OCI-LY3 (cell line): ENCODE data around the gene NPHP1.

Experiments
- H2AFZ ChIP-seq: fragments of 200-600, 300-600 bp; shearing (Covaris generic); 2 replicates; pipeline ENCODE4 v1.6.0; 2014; ENCODE audit warnings: antibody characterized with exemption, low read depth, low read length
- H3K27ac ChIP-seq: fragments of 200-600, 300-600 bp; sonication (generic); 2 replicates; pipeline ENCODE4 v1.5.1; 2014; ENCODE audit warnings: mild to moderate bottlenecking, low read length, moderate library complexity, mixed read lengths
- H3K27me3 ChIP-seq: fragments of 200-600, 300-600 bp; sonication (generic); 2 replicates; pipeline ENCODE4 v1.6.1; 2014; ENCODE audit warnings: low read depth, low read length, mixed read lengths
- H3K36me3 ChIP-seq: fragments of 200-600, 300-600 bp; sonication (generic); replicated peaks from 2 replicates; pipeline ENCODE3; 2014; ENCODE audit warnings: low read depth, low read length, mixed read lengths
- H3K4me1 ChIP-seq: fragments of 300-600, 200-600 bp; sonication (generic); 2 replicates; pipeline ENCODE4 v1.6.1; 2014; ENCODE audit warnings: low read length, mixed read lengths
- H3K4me2 ChIP-seq: fragments of 200-600, 300-600 bp; sonication (generic); 2 replicates; pipeline ENCODE4 v1.6.1; 2014; ENCODE audit warnings: low read length, mixed read lengths
- H3K4me3 ChIP-seq: fragments of 300-600, 200-600 bp; sonication (generic); 2 replicates; pipeline ENCODE4 v1.5.1; 2014; ENCODE audit warnings: antibody characterized with exemption, mild to moderate bottlenecking, low read length, moderate library complexity
- H3K79me2 ChIP-seq: fragments of 300-600, 200-600 bp; shearing (Covaris generic); 2 replicates; pipeline ENCODE4 v1.6.1; 2014; ENCODE audit warnings: mild to moderate bottlenecking, low read length, mixed read lengths
- H3K9ac ChIP-seq: fragments of 300-600, 200-600 bp; shearing (Covaris generic); 2 replicates; pipeline ENCODE4 v1.6.0; 2014; ENCODE audit warnings: mild to moderate bottlenecking, low read length, moderate library complexity
- H3K9me3 ChIP-seq: fragments of 200-600, 300-600 bp; shearing (Covaris generic); 2 replicates; pipeline ENCODE4 v1.6.1; 2014; ENCODE audit warnings: low read length, mixed read lengths; ENCODE audit not compliant: insufficient read depth
- H4K20me1 ChIP-seq: fragments of 200-600, 300-600 bp; sonication (generic); 2 replicates; pipeline ENCODE4 v1.6.1; 2016; ENCODE audit warnings: low read length, mixed read lengths; ENCODE audit not compliant: insufficient read depth
- CTCF ChIP-seq: fragments of 200-600, 300-600 bp; sonication (generic); IDR thresholded peaks from 2 replicates; pipeline ENCODE4 v1.5.1; 2014; ENCODE audit warnings: antibody characterized with exemption, low read length, low read depth
- EZH2phosphoT487 ChIP-seq: fragments of 200-600 bp; shearing (Covaris generic); IDR thresholded peaks from 2 replicates; pipeline ENCODE4 v1.6.1; 2018; ENCODE audit warnings: antibody characterized with exemption, mixed run types, low read depth

The NPHP1 gene

GRCh38 chr2:110146183-110146944, 58.4 kb downstream of the NPHP1 start:
- Histone ChIP-seq H3K27ac (no peak overlapping the region), H3K36me3 (no peaks in the 10 kb centered on the region), H3K4me1 (peaks cover 5% of the 10 kb centered on the region), H3K27me3 (peaks cover 6% of the 10 kb centered on the region), H3K9ac (no peak overlapping the region), H4K20me1 (no peaks in the 10 kb centered on the region), H3K79me2 (no peaks in the 10 kb centered on the region), H3K4me2 (no peak overlapping the region), H2AFZ (no peak overlapping the region), H3K9me3 (no peaks in the 10 kb centered on the region), H3K4me3 (no peak overlapping the region)
- TF ChIP-seq EZH2phosphoT487 (no peak), CTCF (no peak)

DNA sequence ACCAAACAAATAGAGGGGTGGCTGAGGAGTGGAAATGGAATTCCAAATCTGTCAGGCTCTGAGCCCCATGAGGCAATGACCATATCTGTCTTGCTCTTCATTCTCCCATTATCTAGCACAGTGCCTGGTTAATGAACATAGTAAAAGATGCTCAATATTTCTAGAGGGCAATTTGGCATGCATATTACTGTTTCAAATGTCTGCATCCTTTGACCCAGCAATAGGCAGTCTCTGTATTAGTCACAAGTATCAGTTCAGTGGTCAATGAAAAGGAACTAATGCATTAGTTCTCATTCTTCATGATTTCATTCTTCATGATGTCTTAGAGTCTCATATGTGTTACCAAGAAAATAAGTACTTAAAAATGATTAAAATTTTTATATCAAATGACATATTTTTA, 60.8 kb downstream of the NPHP1 start:
- Histone ChIP-seq H3K4me3 (no peak overlapping the region), H3K79me2 (no peaks in the 10 kb centered on the region), H3K4me2 (no peak overlapping the region), H3K27me3 (peaks cover 6% of the 10 kb centered on the region), H2AFZ (no peak overlapping the region), H3K9me3 (no peaks in the 10 kb centered on the region), H3K9ac (no peak overlapping the region), H3K36me3 (no peaks in the 10 kb centered on the region), H3K4me1 (peaks cover 5% of the 10 kb centered on the region), H3K27ac (no peak overlapping the region), H4K20me1 (no peaks in the 10 kb centered on the region)
- no peak for TF ChIP-seq CTCF
- no peak for TF ChIP-seq EZH2phosphoT487

DNA sequence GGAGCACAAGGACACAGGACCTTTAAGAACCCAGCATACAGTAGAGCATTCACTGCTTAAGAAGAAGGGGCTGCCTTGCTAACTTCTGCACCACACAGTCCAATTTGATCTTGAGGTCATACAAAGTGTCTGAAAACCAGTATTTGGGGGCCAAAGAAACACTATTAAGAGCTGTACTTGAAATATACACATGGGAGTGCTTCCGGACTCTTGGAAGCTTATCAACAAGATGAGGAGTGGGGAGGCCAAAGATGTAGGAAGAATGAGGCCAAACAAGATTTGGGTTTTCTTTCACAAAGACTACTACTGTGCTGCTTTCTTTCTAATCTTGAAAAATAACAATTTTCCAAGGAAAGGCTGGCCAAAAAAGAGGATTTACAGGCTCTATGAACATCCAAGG, 64.4 kb downstream of the NPHP1 start:
- no peak overlapping the region for H3K4me3 ChIP-seq
- H3K9me3 ChIP-seq: no peaks in the 10 kb centered on the region
- H3K4me2 ChIP-seq: no peak overlapping the region
- peaks cover 5% of the 10 kb centered on the region for H3K4me1 ChIP-seq
- peaks cover 3% of the 10 kb centered on the region; the same call in 1 of the 2 replicates for H3K27me3 ChIP-seq
- no peak overlapping the region for H3K27ac ChIP-seq
- H4K20me1 ChIP-seq: no peaks in the 10 kb centered on the region
- H3K79me2 ChIP-seq: no peaks in the 10 kb centered on the region
- no peaks in the 10 kb centered on the region for H3K36me3 ChIP-seq
- H3K9ac ChIP-seq: no peak overlapping the region
- TF ChIP-seq CTCF (no peak), EZH2phosphoT487 (no peak)
- no peak overlapping the region for H2AFZ ChIP-seq

GRCh38 chr2:110134025-110134424, 70.8 kb downstream of the NPHP1 start:
- no peaks in the 10 kb centered on the region for H4K20me1 ChIP-seq
- H3K9me3 ChIP-seq: no peaks in the 10 kb centered on the region
- H3K36me3 ChIP-seq: no peaks in the 10 kb centered on the region
- H3K9ac ChIP-seq: no peak overlapping the region
- no peak for TF ChIP-seq EZH2phosphoT487
- no peak for TF ChIP-seq CTCF
- H3K27me3 ChIP-seq: no peaks in the 10 kb centered on the region
- no peak overlapping the region for H3K27ac ChIP-seq
- no peak overlapping the region for H3K4me3 ChIP-seq
- no peak overlapping the region for H2AFZ ChIP-seq
- H3K4me1 ChIP-seq: no peaks in the 10 kb centered on the region
- H3K79me2 ChIP-seq: no peaks in the 10 kb centered on the region
- H3K4me2 ChIP-seq: no peak overlapping the region
